ENCODE measurements around the gene FLAD1. TPM values are rescaled to one million over a fixed set of nuclear protein-coding genes. Genes with fewer than 3 reads are reported as not detected.

Gene FLAD1
- polyA plus RNA-seq, 2 of the 4 experiments (the other 2 are of a cell fraction): 34.1 to 43.5 TPM

- H3K9me3 ChIP-seq: no peaks in the 10 kb centered on the region
- WGBS (ENCODE audit: missing lambda C conversion rate): 62% methylated on average over 1 of the region's 1 CpG
- no peak for ATAC-seq
- peak overlapping the region; percentile 35 to 63; a peak in 4 of 6 replicates for H3K27ac ChIP-seq
- H3K4me2 ChIP-seq: no peak overlapping the region
- POLR2A ChIA-PET: interaction anchor here (1.2 to 6.0 kb wide), 4 partner anchors 11 to 38 kb away, joined by 4 to 91 read pairs (median 12); partner anchors contain the start of genes CKS1B, FLAD1, PBXIP1 and SHC1
- FAIRE-seq: no peak
- H3K4me3 ChIP-seq: no peak overlapping the region
- TF ChIP-seq NR3C1 (IDR thresholded peaks at IDR 0.05) (no peak), EP300 (IDR thresholded peaks at IDR 0.05) (no peak), MYC (IDR thresholded peaks at IDR 0.05; ENCODE audit: borderline replicate concordance, low read length) (no peak), FOSL2 (IDR thresholded peaks at IDR 0.05) (no peak), FOSL2 (CRISPR knock-in tag; IDR thresholded peaks at IDR 0.05) (no peak), POLR2A (IDR thresholded peaks at IDR 0.05; ENCODE audit: low read length) (no peak), EHF (CRISPR knock-in tag; IDR thresholded peaks at IDR 0.05) (no peak), HOXA7 (CRISPR knock-in tag; IDR thresholded peaks at IDR 0.05) (no peak), HEYL (CRISPR knock-in tag; IDR thresholded peaks at IDR 0.05) (no peak), RAD21 (conservative IDR thresholded peaks at IDR 0.05 in 1 of 2, IDR thresholded peaks at IDR 0.05 in 1 of 2) (no peak)
- TF ChIP-seq, protein P1, sequence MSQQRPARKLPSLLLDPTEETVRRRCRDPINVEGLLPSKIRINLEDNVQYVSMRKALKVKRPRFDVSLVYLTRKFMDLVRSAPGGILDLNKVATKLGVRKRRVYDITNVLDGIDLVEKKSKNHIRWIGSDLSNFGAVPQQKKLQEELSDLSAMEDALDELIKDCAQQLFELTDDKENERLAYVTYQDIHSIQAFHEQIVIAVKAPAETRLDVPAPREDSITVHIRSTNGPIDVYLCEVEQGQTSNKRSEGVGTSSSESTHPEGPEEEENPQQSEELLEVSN (IDR thresholded peaks at IDR 0.05; ENCODE audit: borderline replicate concordance, low read depth): no peak
- TF ChIP-seq, protein P2, sequence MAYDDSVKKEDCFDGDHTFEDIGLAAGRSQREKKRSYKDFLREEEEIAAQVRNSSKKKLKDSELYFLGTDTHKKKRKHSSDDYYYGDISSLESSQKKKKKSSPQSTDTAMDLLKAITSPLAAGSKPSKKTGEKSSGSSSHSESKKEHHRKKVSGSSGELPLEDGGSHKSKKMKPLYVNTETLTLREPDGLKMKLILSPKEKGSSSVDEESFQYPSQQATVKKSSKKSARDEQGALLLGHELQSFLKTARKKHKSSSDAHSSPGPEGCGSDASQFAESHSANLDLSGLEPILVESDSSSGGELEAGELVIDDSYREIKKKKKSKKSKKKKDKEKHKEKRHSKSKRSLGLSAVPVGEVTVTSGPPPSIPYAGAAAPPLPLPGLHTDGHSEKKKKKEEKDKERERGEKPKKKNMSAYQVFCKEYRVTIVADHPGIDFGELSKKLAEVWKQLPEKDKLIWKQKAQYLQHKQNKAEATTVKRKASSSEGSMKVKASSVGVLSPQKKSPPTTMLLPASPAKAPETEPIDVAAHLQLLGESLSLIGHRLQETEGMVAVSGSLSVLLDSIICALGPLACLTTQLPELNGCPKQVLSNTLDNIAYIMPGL (CRISPR knock-in tag; IDR thresholded peaks at IDR 0.05; ENCODE audit: borderline replicate concordance): no peak
- CTCF ChIA-PET: interaction anchor here (1.4 kb wide), 1 partner anchor 90 kb away, joined by 7 read pairs; no protein-coding TSS in a partner anchor
- DNase-seq (ENCODE audit: low read depth in 1 of 2, low spot score in 1 of 2): no peak
- H3K4me1 ChIP-seq: peaks cover 36% of the 10 kb centered on the region
These were observed 11.1 kb downstream of the FLAD1 start for GRCh38 chr1:154994269-154994587.

- ATAC-seq (no peak), FAIRE-seq (no peak), DNase-seq (ENCODE audit: low read depth in 1 of 2, low spot score in 1 of 2) (no peak)
- TF ChIP-seq JUN (IDR thresholded peaks at IDR 0.05) (no peak; a peak in 1 of 5 replicates), ZC3H11A (IDR thresholded peaks at IDR 0.05) (no peak), BHLHE40 (IDR thresholded peaks at IDR 0.05; ENCODE audit: low read depth, low read length) (no peak), TP53 (CRISPR knock-in tag; IDR thresholded peaks at IDR 0.05) (no peak), RCOR1 (IDR thresholded peaks at IDR 0.05; ENCODE audit: low read depth, low read length) (no peak), GATA3 (IDR thresholded peaks at IDR 0.05; ENCODE audit: borderline replicate concordance) (no peak), CBX2 (IDR thresholded peaks at IDR 0.05; ENCODE audit: borderline replicate concordance, low read depth) (no peak), CTCF (IDR thresholded peaks at IDR 0.05) (no peak), RARB (CRISPR knock-in tag; IDR thresholded peaks at IDR 0.05) (no peak), FOSL2 (IDR thresholded peaks at IDR 0.05) (no peak), FOSL2 (CRISPR knock-in tag; IDR thresholded peaks at IDR 0.05) (no peak), ZSCAN20 (CRISPR knock-in tag; IDR thresholded peaks at IDR 0.05) (no peak), ZNF302 (CRISPR knock-in tag; IDR thresholded peaks at IDR 0.05) (no peak)
- TF ChIP-seq, protein P1 (IDR thresholded peaks at IDR 0.05; ENCODE audit: borderline replicate concordance, low read depth): no peak
- TF ChIP-seq, protein P3, sequence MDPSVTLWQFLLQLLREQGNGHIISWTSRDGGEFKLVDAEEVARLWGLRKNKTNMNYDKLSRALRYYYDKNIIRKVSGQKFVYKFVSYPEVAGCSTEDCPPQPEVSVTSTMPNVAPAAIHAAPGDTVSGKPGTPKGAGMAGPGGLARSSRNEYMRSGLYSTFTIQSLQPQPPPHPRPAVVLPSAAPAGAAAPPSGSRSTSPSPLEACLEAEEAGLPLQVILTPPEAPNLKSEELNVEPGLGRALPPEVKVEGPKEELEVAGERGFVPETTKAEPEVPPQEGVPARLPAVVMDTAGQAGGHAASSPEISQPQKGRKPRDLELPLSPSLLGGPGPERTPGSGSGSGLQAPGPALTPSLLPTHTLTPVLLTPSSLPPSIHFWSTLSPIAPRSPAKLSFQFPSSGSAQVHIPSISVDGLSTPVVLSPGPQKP (IDR thresholded peaks at IDR 0.05; ENCODE audit: low read depth, low read length): no peak
- ChIA-PET CTCF (interaction anchor here (1.4 kb wide), 1 partner anchor 90 kb away, joined by 7 read pairs; no protein-coding TSS in a partner anchor), POLR2A (interaction anchor here (0.6 to 6.0 kb wide), 6 partner anchors 11 to 389 kb away, joined by 4 to 91 read pairs (median 7); partner anchors contain the start of genes CKS1B, FLAD1, PBXIP1 and PYGO2)
- WGBS (ENCODE audit: missing lambda C conversion rate): 88% methylated on average over 3 of the region's 3 CpGs
- Histone ChIP-seq H3K4me3 (no peak overlapping the region), H3K9me3 (no peaks in the 10 kb centered on the region), H3K4me1 (peaks cover 40% of the 10 kb centered on the region), H3K27ac (peak overlapping the region; percentile 35 to 63; a peak in 4 of 6 replicates), H3K4me2 (no peak overlapping the region)
These were observed 11.4 kb downstream of the FLAD1 start for GRCh38 chr1:154994591-154994990.
